HG03135 (cell line): Measurements from ENCODE around the gene RIC8B.

Source experiments
- ATAC-seq: cut with Tn5 transposase; IDR thresholded peaks from one replicate; pipeline ENCODE4 v1.9.1; 2021; ENCODE audit warnings: mild to moderate bottlenecking, moderate library complexity; ENCODE audit not compliant: unreplicated experiment

Gene RIC8B

DNA sequence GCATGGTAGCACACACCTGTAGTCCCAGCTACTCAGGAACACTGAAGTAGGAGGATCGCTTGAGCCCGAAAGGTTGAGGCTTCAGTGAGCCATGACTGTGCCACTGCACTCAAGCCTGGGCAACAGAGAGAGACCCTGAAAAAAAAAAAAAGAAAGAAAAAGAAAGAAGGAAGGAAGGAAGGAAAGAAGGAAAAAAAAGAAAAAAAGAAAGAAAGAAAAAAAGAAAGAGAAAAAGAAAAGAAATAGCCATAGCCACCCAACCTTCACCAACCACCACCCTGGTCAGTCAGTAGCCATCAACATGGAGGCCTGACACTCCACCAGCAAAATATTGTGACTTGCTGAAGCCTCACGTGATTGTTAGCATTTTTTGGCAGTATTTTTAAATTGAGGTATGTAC is 159.8 kb downstream of the RIC8B start:
- no peak for ATAC-seq
